DND-41 (cell line): Measurements from ENCODE around the gene SLC6A9.

Experiments used
- ATAC-seq: fragments of 200-7000 bp; cut with Tn5 transposase; 3 replicates; pipeline ENCODE4 v1.9.1; 2021; ENCODE audit warnings: low read depth; ENCODE audit not compliant: insufficient read depth
- DNase-seq: peaks from one replicate; pipeline ENCODE4 v3.0.0-alpha.2; 2020
- H2AFZ ChIP-seq: 2 replicates; pipeline ENCODE4 v1.6.0; 2012; ENCODE audit warnings: low read depth, low read length
- H3K27ac ChIP-seq: 2 replicates; pipeline ENCODE4 v1.5.1; 2012; ENCODE audit warnings: low read length, inconsistent platforms
- H3K27me3 ChIP-seq: fragments of 200-600 bp; sonication (generic); 2 replicates; pipeline ENCODE4 v1.6.0; 2012; ENCODE audit warnings: low read length, mild to moderate bottlenecking, inconsistent platforms; ENCODE audit not compliant: insufficient read depth, poor library complexity
- H3K36me3 ChIP-seq: 2 replicates; pipeline ENCODE4 v1.5.1; 2012; ENCODE audit warnings: low read length, inconsistent platforms; ENCODE audit not compliant: insufficient read depth
- H3K4me1 ChIP-seq: 2 replicates; pipeline ENCODE4 v1.5.1; 2012; ENCODE audit warnings: mild to moderate bottlenecking, low read length; ENCODE audit not compliant: insufficient read depth
- H3K4me2 ChIP-seq: 2 replicates; pipeline ENCODE4 v1.6.0; 2012; ENCODE audit warnings: mild to moderate bottlenecking, moderate library complexity, low read length, inconsistent platforms; ENCODE audit not compliant: insufficient read depth
- H3K4me3 ChIP-seq, 2 experiments: fragments of 200-600 bp in 1 of 2; shearing (Covaris generic) in 1 of 2; 2 replicates each; pipeline ENCODE4 v1.5.1; 2012 to 2016; ENCODE audit warnings: inconsistent platforms in 2 of 2, low read length in 2 of 2, mild to moderate bottlenecking in 2 of 2, low read depth in 1 of 2, moderate library complexity in 1 of 2
- H3K79me2 ChIP-seq: 2 replicates; pipeline ENCODE4 v1.6.0; 2012; ENCODE audit warnings: low read length, inconsistent platforms; ENCODE audit not compliant: insufficient read depth
- H3K9ac ChIP-seq: 2 replicates; pipeline ENCODE4 v1.6.0; 2012; ENCODE audit warnings: low read depth, mild to moderate bottlenecking, inconsistent platforms, low read length, moderate library complexity
- H3K9me3 ChIP-seq: 2 replicates; pipeline ENCODE4 v1.5.1; 2012; ENCODE audit warnings: low read length, moderate library complexity, mild to moderate bottlenecking, inconsistent platforms; ENCODE audit not compliant: insufficient read depth, severe bottlenecking
- H4K20me1 ChIP-seq: 2 replicates; pipeline ENCODE4 v1.6.0; 2012; ENCODE audit warnings: low read length; ENCODE audit not compliant: insufficient read depth
- EZH2 ChIP-seq: IDR thresholded peaks from 3 replicates; pipeline ENCODE4 v1.6.1; 2012; ENCODE audit warnings: borderline replicate concordance, low read depth, mild to moderate bottlenecking, moderate library complexity, low read length, inconsistent platforms; ENCODE audit not compliant: severe bottlenecking
- TF ChIP-seq, protein P1 (sequence below): IDR thresholded peaks from 2 replicates; pipeline ENCODE4 v1.5.1; 2012; ENCODE audit warnings: borderline replicate concordance, low read length, moderate library complexity, mild to moderate bottlenecking; ENCODE audit not compliant: poor library complexity, severe bottlenecking; ENCODE audit errors: extremely low read depth

The SLC6A9 gene

DNA sequence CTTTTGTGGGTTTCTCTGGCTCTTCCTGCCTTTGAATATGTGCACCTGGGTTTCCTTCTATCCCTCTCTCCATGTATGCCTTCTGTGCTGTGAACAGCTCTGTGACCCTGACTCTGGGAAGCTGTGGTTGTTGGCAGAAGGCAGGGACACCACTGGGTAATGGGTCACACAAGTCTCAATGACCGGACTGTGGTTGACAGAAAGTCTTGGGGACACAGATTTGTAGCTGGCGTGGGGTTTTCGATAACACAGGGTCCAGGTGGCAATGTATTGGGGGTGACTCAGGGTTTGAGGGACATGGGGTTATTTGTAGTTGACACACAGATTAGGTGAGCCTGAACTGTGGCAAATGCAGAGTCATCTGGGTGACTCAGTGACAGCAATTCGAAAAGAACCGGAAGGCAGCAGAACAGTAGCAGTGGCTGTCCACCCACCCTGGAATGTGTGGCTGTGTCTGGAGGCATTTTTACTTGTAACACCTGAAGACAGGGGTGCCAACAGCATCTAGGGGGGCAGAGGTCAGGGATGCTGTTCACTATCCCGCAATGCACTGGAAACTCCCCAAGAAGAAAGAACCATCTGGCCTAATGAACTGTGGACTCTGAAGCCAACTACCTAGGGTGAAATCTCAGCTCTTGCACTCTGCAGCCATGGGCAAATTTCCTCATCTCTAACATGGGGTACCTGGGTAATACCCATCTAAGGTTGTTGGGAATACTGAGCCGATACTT lies 13.0 kb upstream of the SLC6A9 start:
- no peak overlapping the region for H3K4me3 ChIP-seq
- no peaks in the 10 kb centered on the region for H3K9me3 ChIP-seq
- no peaks in the 10 kb centered on the region for H3K36me3 ChIP-seq
- no peaks in the 10 kb centered on the region for H3K4me1 ChIP-seq
- no peaks in the 10 kb centered on the region; the same call in 1 of the 2 replicates for H4K20me1 ChIP-seq
- peaks cover 4% of the 10 kb centered on the region for H3K27me3 ChIP-seq
- DNase-seq = no peak
- H3K79me2 ChIP-seq = no peaks in the 10 kb centered on the region
- no peak overlapping the region for H3K4me2 ChIP-seq
- H2AFZ ChIP-seq = no peak overlapping the region
- no peak for TF ChIP-seq EZH2
- TF ChIP-seq, protein P1, sequence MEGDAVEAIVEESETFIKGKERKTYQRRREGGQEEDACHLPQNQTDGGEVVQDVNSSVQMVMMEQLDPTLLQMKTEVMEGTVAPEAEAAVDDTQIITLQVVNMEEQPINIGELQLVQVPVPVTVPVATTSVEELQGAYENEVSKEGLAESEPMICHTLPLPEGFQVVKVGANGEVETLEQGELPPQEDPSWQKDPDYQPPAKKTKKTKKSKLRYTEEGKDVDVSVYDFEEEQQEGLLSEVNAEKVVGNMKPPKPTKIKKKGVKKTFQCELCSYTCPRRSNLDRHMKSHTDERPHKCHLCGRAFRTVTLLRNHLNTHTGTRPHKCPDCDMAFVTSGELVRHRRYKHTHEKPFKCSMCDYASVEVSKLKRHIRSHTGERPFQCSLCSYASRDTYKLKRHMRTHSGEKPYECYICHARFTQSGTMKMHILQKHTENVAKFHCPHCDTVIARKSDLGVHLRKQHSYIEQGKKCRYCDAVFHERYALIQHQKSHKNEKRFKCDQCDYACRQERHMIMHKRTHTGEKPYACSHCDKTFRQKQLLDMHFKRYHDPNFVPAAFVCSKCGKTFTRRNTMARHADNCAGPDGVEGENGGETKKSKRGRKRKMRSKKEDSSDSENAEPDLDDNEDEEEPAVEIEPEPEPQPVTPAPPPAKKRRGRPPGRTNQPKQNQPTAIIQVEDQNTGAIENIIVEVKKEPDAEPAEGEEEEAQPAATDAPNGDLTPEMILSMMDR = no peak
- H3K9ac ChIP-seq = no peak overlapping the region
- no peak for ATAC-seq
- no peak overlapping the region for H3K27ac ChIP-seq

DNA sequence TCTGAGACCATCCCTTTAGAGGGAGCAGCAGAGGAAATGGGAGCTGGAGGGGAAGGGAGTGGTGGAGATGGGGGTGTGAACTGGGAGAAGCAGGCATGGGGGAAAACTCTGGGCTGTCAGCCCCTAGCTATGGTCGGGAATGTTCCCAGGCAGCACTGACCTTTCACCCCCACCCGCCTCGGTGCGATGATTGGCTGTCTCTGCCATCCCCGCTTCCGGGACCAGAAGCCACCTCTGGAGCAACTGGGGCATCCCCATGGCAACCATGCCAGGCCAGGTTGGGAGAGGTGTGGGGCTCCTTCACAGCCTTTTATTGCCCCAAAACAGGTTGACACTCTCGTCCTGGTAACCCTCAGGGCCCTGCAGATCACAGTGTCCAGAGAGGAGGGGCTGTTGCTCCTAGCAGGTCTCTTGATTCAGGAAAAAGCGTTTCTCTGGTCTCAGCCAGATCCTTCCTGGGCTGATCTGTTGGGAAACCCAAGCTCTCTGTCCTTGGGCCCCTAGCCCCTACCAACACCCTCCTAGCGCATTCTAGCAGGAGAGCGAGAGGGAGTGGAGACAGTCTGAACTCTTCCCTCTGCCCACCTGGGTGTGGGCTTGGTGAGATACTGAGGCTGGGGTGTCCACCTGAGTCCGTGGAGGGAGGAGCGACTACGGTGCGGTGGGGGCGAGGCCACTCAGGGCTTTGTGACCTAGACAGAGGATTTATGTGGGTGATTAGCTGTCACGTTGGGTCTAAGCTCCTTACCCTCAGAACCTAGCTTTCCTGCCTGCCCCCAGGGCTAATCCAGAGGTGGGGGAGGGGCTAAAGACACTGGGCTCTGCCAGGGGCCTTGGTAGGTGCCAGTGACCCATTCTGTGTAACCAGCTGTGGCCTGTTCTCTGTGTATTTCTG lies 12.2 kb upstream of the SLC6A9 start:
- Histone ChIP-seq H3K27ac (no peak overlapping the region), H4K20me1 (no peaks in the 10 kb centered on the region; the same call in 1 of the 2 replicates), H3K79me2 (no peaks in the 10 kb centered on the region), H3K4me3 (no peak overlapping the region), H2AFZ (no peak overlapping the region), H3K4me1 (no peaks in the 10 kb centered on the region), H3K36me3 (no peaks in the 10 kb centered on the region), H3K4me2 (no peak overlapping the region), H3K9me3 (no peaks in the 10 kb centered on the region), H3K9ac (no peak overlapping the region), H3K27me3 (peaks cover 4% of the 10 kb centered on the region)
- no peak for DNase-seq
- ATAC-seq = no peak
- TF ChIP-seq, protein P1 = no peak
- no peak for TF ChIP-seq EZH2

DNA sequence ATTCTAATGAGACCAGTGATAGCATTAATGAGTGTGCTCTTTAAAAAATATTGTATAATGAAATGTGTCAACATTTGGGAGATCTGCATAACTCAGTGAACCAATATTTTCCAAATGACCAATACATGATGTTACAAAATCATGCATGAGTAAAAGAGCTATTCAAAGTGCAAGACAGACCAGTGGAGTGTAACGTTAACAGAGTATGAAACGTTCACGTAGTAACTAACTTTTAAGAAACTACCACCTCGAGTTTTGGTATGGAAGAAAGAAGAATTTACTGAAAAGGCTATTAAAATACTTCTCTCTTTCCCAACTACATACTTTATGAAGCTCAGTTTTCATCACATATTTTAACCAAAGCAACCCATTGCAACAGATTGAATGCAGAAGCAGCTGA lies 9.6 kb upstream of the SLC6A9 start:
- no peak overlapping the region for H3K4me2 ChIP-seq
- TF ChIP-seq, protein P1 = no peak
- no peak for TF ChIP-seq EZH2

More for the DNA sequence above, 9.6 kb upstream of the SLC6A9 start:
- no peaks in the 10 kb centered on the region for H3K9me3 ChIP-seq
- no peak overlapping the region for H3K27ac ChIP-seq
- H3K36me3 ChIP-seq = no peaks in the 10 kb centered on the region
- no peak for ATAC-seq
- H3K9ac ChIP-seq = no peak overlapping the region
- H3K4me1 ChIP-seq = no peaks in the 10 kb centered on the region
- H2AFZ ChIP-seq = no peak overlapping the region
- H3K4me3 ChIP-seq = no peak overlapping the region
- peaks cover 4% of the 10 kb centered on the region for H3K27me3 ChIP-seq
- no peaks in the 10 kb centered on the region; the same call in 1 of the 2 replicates for H4K20me1 ChIP-seq
- H3K79me2 ChIP-seq = no peaks in the 10 kb centered on the region
- DNase-seq = no peak
